HG03558 (cell line): Measurements from ENCODE around the gene KDM6B.
"Not testable (repeated sequence)": the region's sequence is repeated elsewhere in the genome, so short reads cannot be mapped to it uniquely, and the experiment has no call there.

ENCODE experiments used
- ATAC-seq: cut with Tn5 transposase; IDR thresholded peaks from one replicate; pipeline ENCODE4 v1.9.1; 2021; ENCODE audit warnings: moderate number of reproducible peaks; ENCODE audit not compliant: unreplicated experiment; ENCODE audit errors: extremely low read depth

Gene KDM6B, protein sequence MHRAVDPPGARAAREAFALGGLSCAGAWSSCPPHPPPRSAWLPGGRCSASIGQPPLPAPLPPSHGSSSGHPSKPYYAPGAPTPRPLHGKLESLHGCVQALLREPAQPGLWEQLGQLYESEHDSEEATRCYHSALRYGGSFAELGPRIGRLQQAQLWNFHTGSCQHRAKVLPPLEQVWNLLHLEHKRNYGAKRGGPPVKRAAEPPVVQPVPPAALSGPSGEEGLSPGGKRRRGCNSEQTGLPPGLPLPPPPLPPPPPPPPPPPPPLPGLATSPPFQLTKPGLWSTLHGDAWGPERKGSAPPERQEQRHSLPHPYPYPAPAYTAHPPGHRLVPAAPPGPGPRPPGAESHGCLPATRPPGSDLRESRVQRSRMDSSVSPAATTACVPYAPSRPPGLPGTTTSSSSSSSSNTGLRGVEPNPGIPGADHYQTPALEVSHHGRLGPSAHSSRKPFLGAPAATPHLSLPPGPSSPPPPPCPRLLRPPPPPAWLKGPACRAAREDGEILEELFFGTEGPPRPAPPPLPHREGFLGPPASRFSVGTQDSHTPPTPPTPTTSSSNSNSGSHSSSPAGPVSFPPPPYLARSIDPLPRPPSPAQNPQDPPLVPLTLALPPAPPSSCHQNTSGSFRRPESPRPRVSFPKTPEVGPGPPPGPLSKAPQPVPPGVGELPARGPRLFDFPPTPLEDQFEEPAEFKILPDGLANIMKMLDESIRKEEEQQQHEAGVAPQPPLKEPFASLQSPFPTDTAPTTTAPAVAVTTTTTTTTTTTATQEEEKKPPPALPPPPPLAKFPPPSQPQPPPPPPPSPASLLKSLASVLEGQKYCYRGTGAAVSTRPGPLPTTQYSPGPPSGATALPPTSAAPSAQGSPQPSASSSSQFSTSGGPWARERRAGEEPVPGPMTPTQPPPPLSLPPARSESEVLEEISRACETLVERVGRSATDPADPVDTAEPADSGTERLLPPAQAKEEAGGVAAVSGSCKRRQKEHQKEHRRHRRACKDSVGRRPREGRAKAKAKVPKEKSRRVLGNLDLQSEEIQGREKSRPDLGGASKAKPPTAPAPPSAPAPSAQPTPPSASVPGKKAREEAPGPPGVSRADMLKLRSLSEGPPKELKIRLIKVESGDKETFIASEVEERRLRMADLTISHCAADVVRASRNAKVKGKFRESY (N-terminal part only)

DNA sequence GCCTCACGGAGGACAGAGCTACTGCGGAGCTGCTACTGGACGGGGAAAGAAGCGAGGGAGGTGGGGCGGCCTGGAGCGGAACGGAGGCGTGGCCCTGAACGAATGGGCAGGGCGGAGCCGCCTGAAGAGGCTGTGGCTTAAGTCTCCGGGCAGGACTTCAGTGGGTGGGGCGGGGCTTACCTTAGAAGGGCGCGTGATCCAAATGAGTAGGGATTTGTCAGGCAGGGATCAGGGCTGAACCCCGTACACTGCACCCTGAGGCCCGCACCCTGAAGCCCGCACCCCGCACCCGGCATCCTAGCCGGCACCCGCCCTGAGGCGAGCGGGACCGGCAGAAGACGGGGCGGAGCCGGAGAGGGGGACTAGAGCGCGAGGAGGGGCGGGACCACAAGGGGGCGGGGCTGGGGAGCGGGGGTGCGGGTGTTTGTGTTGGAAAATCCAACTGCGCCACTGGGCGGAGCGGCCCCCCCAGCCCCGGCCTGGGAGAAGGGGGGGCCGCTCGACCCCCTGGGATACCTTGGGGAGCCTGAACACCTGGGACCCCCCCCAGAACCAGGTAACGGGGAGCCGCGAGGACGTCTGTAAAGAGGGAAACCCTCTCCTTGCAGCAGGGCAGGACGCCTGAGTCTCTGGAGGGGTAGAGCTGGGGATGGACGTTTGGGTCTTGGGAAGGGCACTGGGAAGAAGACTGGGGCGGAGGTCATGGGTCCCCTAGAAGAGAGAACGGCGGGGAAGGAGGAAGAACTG lies at the start of gene KDM6B:
TSS of gene KDM6B (plus strand) at position 423 of the 747 bp plus-strand sequence. CDS start 11,338 bp downstream, outside the sequence.
- ATAC-seq = no peak

DNA sequence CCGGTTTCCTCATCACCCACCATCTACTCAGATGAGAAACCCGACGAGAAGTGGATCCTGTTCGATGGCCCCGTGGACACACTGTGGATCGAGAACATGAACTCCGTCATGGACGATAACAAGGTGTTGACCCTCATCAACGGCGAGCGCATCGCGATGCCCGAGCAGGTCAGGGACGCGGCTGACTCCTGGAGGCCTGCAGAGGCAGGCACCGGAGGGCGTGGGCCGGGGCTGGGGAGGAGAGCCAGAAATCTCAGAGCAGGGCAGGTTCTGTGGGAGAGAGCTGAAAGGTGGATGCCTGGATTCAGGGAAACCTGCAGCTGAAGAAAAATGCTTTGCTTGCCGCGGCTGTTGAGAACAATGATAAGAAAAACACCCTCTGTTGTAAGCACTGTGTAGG lies 47.2 kb upstream of the KDM6B start:
- no peak for ATAC-seq

DNA sequence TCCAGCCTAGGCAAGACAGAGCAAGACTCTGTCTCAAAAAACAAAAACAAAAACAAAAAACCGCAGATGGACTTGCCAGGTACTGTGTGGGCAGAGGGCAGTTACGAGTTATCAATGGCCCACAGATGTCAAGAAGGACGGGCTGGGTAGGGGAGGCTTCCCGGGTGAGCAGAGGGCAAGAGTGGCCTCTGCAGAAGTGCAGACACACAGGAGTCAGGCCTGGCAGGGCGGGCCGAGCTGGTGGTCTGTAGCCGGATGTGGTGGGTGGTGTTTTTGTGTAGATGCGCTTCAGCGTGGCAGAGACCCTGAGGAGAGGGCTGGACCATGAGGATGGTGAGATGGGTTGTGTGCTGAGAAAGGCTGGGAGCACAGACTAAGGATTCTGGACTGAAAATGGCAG lies 44.9 kb upstream of the KDM6B start:
- no peak for ATAC-seq

DNA sequence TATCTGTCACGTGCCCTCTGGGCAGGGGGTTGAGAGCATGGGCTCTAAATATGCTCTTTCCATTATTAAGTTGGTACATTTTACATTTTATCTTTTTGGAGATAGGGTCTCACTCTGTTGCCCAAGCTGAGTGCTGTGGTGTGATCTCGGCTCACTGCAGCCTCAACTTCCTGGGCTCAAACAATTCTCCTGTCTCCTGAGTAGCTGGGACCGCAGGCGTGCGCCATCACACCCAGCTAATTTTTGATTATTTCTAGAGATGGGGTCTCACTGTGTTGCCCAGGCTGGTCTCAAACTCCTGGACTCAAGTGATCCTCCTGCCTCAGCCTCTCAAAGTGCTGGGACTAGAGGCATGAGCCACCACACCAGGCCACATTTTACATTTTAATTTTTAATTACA lies 43.9 kb upstream of the KDM6B start:
- no peak for ATAC-seq

DNA sequence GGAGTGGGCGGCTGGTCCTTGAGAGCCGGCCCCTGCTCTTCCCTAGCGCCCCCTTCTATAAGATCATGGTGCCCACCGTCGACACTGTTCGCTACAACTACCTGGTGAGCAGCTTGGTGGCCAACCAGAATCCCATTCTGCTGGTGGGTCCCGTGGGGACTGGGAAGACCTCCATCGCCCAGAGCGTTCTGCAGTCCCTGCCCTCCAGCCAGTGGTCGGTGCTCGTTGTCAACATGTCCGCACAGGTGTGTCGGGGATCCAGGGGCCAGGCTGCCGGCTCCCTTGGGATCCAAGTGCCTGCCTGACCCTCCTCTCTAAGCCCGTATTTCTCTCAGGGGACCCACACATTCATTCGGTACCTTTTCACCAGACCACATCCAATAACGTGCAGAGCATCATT lies 41.4 kb upstream of the KDM6B start:
- no peak for ATAC-seq

DNA sequence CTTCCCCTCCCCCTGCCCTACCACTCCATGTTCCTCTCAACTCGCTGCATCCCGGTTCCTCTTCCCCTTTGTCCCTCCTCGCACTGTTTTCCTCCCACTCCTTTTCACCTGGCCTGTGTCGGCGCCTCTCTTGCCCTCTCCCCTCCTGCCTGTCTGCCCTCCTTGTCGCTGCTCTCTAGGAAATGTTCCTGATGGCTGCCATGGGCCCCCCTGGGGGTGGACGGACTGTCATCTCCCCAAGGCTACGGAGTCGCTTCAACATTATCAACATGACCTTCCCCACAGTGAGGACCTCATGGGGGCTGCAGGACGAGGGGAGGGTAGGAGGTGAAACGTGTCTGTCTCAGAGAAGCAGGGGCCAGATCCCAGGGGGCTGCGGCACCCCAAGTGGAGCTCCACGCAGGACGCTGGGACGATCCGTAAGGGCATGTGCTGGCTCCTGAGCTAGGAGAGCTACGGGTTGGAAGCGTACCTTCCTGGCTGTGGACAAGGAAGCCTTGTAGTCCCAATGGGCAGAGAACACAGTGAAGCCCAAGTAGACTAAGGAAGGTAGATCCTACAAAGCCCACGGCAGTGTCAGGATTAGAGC lies 39.8 kb upstream of the KDM6B start:
- no peak for ATAC-seq

DNA sequence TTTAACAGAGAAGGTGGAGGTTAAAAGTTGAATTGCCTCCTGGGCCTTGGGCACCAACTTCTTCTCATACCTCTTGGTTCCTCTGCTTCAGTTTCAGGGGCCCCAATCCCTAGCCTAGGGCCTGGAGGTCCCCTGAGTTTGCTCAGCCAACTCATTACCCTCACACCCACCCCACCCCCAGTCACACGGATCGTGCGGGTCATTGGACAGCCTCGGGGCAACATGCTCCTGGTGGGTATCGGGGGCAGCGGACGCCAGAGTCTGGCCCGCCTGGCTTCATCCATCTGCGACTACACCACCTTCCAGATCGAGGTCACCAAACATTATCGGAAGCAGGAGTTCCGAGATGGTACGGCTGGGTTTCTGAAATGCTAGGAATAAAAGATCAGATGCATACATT lies 36.0 kb upstream of the KDM6B start:
- no peak for ATAC-seq

DNA sequence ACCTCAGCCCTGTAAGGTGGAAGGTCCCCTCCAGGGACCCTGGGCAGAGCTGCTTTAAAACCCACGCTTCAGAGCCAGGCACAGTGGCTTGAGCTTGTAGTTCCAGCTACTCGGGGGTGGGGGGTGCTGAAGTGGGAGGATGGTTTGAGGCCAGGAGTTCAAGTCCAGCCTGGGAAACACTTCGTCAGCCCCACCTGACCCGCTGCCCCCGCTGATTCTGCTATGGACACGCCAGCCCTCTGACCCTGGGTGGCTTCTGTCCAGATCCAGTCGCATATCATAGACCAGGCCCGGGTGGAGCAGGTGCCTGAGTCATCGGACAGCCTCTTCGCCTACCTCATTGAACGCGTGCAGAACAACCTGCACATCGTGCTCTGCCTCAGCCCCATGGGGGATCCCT lies 35.2 kb upstream of the KDM6B start:
- no peak for ATAC-seq

DNA sequence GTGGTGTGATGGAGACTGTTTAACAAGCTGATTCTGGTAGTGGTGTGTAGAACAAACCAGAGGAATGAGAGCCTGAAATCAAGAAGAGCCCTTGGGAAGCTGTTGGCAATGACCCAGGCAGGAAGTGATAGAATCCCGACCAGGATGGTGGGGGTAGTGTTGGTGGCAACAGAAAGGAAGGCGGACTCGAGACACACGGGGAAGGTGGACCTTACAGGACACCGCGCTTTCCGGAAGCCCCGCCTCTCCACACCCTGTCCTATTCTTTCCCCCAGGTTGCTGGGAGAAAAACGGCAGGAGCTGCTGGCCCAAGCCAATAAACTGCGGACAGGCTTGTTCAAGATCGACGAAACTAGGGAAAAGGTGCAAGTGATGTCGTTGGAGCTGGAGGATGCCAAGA lies 30.0 kb upstream of the KDM6B start:
- ATAC-seq = no peak

DNA sequence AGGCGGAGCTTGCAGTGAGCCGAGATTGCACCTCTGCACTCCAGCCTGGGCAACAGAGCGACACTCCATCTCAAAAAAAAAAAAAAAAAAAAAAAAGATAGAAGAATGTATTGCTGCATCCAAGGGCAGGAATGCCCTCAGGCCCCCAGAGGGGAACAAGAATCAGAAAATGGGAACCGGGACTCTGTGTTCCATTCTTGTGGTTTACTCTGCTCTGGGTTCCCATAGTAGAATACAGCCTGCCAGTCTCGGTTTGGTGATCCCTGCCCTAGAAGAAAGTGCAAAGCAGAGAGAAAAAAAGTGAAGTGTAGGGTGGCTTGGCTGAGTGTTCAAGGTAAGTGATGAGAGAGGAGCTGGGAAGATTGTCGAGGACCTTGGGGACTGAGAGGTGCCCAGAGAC lies 27.4 kb upstream of the KDM6B start:
- no peak for ATAC-seq

DNA sequence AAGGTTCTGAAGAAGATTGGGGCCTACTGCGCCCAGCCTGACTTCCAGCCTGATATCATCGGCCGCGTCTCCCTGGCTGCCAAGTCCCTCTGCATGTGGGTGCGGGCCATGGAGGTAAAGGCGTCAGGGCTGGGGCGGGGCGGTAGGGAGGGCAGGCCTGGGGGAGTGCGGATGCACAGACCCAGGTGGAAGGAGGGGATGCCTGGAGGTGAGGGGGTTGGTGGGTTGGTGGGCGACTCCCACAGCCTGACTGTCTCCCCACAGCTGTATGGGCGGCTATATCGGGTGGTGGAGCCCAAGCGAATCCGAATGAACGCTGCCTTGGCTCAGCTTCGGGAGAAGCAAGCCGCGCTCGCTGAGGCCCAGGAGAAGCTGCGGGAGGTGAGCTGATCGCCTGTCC lies 26.8 kb upstream of the KDM6B start:
- ATAC-seq = no peak

DNA sequence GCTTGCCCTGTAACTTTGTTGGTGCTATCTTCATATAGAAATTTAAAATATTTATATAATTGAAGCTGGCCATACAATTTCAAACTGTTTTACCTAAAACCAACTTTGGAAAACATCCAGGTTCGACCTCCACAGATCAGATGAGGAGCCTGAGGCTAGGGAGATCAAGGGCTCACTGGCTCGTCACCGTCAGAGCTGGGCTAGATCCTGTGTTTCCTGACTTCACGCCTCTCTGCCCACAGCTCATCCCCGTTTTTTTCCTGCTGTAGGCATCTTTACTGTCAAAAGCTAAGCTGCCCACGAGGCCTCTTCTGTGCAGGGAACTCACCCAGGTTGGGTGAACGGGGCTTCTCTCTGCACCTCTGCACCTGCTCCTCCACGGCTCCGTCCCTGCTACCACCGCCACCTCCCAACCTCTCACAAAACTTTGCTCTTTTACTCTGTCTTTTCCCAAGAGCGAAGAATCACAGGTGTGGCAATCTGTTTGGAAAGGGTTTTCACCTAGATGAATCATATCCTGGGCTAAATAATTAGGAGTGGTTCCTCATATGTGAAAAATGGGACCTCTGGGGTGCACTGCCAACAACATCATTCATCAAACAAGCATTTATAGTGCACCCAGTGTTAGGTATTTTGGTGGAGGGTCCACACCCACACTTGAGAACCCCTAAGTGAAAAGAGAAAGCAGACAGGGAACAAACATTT lies 24.8 kb upstream of the KDM6B start:
- no peak for ATAC-seq

DNA sequence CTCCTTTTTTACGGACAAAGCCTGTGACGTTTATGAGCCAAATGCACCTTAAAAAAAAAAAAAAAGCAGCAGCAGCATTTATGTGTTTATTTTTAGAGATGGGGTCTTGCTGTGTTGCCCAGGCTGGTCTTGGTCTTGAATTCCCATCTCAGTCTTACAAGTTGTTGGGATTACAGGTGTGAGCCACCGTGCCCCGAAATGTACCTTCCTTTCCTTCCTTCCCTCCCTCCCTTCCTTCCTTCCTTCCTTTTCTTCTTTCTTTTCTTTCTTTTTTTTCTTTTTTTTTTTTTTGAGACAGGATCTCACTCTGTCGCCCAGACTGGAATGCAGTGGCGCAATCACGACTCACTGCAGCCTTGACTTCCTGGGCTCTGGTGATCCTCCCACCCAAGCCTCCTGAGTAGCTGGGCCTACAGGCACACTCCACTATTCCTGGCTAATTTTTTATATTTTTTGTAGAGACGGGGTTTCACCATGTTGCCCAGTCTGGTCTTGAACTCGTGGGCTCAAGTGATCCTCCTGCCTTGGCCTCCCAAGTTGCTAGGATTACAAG lies 24.1 kb upstream of the KDM6B start:
- ATAC-seq = not testable (repeated sequence)

DNA sequence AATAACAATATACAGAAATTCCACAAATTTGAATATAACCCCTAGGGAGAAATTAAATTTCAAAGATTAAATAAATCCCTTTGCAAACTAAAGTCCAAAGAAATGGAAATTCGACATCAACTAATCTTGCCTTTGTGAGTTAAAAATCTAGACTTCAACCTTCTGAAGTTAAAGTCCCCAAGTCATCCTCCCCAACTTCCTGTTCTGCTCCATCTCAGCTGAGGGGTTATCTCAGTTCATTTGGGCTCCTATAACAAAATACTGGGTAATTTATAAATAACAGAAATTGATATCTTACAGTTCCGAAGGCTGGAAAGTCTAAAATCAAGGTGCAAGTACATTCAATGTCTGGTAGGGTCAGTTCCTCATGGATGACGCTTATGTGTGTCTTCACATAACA lies 22.8 kb upstream of the KDM6B start:
- no peak for ATAC-seq

DNA sequence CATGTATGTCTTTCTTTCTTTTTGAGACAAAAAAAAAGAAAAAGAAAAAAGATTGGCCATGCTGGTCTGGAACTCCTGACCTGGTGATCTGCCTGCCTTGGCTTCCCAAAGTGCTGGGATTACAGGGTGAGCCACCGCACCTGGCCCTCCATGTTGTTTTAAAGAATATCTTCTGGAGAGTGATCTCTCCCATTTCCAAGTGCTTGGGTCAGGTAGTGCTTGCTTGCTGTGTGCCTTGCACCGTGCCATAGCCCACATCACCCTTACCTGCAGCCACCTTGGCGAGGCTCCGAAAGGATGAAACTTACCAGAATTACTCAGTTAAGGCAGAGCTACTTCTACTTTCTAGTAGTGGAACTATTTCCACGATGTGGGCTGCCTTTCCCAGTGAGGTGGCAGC lies 19.0 kb upstream of the KDM6B start:
- ATAC-seq = no peak

DNA sequence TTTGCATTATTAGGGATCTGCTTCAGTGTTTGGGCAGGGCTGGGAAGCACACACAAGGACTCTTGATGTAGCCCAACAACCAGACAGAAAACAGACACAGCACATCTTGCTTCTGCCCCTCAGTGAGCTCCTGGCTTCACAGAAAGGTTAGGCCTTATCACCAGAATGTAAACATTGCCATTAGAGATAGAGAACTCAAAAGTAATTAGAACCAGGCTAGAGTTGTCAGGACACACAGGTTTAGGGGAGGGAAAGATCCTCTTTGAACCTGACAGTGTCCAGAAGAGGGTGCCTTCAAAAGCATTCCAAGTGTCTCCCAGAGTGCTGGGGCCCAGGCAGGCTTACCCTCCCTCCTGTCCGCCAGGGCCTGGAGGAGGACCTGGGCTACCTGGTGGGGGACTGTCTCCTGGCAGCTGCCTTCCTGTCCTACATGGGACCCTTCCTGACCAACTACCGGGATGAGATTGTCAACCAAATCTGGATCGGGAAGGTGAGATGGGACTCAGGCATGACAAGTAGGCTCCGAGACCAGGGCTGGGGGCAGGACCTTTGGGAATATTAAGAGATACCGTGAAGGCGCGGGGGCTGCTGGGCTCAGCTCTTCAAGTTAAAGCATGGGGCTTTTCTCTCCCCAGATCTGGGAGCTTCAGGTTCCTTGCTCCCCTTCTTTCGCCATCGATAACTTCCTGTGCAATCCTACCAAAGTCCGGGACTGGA lies 16.9 kb upstream of the KDM6B start:
- ATAC-seq = no peak

DNA sequence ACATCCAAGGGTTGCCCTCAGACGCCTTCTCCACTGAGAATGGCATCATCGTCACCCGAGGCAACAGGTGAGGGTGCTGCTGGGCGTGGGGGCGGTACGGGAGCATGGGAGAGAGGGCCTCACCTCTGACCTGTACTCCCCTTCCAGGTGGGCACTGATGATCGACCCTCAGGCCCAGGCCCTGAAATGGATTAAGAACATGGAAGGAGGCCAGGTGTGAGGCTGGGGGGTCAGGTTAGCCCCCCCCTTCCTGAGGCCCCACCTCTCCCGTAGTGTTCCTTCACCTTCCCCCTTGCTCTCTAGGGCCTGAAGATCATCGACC lies 16.4 kb upstream of the KDM6B start:
- ATAC-seq = no peak

DNA sequence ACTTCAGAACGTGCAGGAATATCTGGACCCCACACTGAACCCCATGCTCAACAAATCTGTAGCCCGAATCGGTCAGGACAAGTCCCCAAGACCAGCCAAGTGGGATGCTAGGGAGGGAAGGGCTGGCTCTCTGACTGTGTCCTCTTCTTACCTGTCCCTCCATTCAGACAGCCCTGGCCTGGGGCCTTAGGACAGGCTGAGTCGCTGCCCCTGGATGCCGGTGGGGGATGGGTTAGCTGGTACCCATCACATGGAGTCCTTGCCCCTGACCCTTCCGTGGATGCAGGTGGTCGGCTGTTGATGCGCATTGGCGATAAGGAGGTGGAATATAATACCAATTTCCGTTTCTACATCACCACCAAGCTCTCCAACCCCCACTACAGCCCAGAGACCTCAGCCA lies 16.0 kb upstream of the KDM6B start:
- ATAC-seq = no peak
